AG04450 (cell line): ENCODE measurements around the gene UGGT1. TPM values are rescaled to one million over a fixed set of nuclear protein-coding genes. Genes with fewer than 3 reads are reported as not detected.

ENCODE experiments used
- CTCF ChIA-PET: fragments of 300-600, 350-600 bp; formaldehyde crosslinking; extraction: SDS; loops from one replicate; lab custom pipeline; 2022; ENCODE audit warnings: antibody characterized with exemption, inconsistent platforms; lab: Charles Lee
- POLR2A ChIA-PET: fragments of 350-600 bp; formaldehyde crosslinking; extraction: SDS; loops from one replicate; lab custom pipeline; 2021; ENCODE audit warnings: antibody characterized with exemption, inconsistent platforms; lab: Yijun Ruan, JAX
- DNase-seq: peaks from one replicate; pipeline ENCODE4 v3.0.0-alpha.2; 2011; ENCODE audit warnings: low read depth, low spot score
- H3K27ac ChIP-seq: one replicate; pipeline ENCODE4 v1.5.1; 2012; ENCODE audit warnings: low read depth, low read length, control low read depth
- H3K27me3 ChIP-seq: one replicate; pipeline ENCODE4 v1.6.0; 2012; ENCODE audit warnings: low read length; ENCODE audit not compliant: control insufficient read depth, insufficient read depth
- H3K4me3 ChIP-seq: 2 replicates; pipeline ENCODE4 v1.5.1; 2011; ENCODE audit warnings: mild to moderate bottlenecking, low read depth, low read length, control low read depth
- H3K9me3 ChIP-seq: 2 replicates; pipeline ENCODE4 v1.5.1; 2012; ENCODE audit warnings: low read length; ENCODE audit not compliant: control insufficient read depth, insufficient read depth
- CTCF ChIP-seq: IDR thresholded peaks from 2 replicates; pipeline ENCODE4 v1.5.1; 2011; ENCODE audit warnings: low read depth, low read length, control low read depth, inconsistent platforms
- polyA plus RNA-seq: library from polyadenylated mRNA; depleted of rRNA; stranded (reverse); fragments of >200 nt; gene quantifications from 2 replicates; pipeline ENCODE4 v1.2.3, GENCODE V29; 2011

The UGGT1 gene
- polyA plus RNA-seq, 1 experiment = 61.4 TPM

GRCh38 chr2:128054104-128054885, 36.7 kb upstream of the UGGT1 start:
- DNase-seq = no peak
- ChIA-PET POLR2A (interaction anchor here (0.6 kb wide), 1 partner anchor 9 kb away, joined by 3 read pairs; no protein-coding TSS in a partner anchor), CTCF (interaction anchor here (1.8 kb wide), 1 partner anchor 9 kb away, joined by 4 read pairs; no protein-coding TSS in a partner anchor)
- Histone ChIP-seq H3K27ac (no peak overlapping the region), H3K27me3 (peaks cover 11% of the 10 kb centered on the region), H3K4me3 (no peak overlapping the region), H3K9me3 (no peaks in the 10 kb centered on the region)
- TF ChIP-seq CTCF = no peak

DNA sequence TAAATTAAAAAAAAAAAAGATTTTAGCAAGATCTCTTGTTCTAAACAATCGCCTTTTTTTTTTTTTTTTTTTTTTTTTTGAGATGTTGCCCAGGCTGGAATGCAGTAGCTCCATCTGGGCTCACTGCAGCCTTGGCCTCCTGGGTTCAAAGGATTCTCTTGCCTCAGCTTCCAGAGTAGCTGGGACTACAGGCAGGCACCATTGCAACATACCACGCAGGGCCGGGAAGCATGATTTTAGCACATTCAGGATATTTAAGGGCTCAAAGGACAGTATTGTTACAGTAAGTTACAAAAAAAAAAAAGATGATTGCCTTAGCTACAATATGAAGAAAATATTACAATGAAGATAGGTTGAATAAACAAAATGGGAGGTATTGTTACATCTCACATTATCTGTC, 33.7 kb upstream of the UGGT1 start:
- Histone ChIP-seq H3K9me3 (no peaks in the 10 kb centered on the region), H3K4me3 (no peak overlapping the region), H3K27ac (no peak overlapping the region), H3K27me3 (peaks cover 6% of the 10 kb centered on the region)
- TF ChIP-seq CTCF = no peak
- no peak for DNase-seq
- CTCF ChIA-PET = no interaction called here
- POLR2A ChIA-PET = no interaction called here

GRCh38 chr2:128058114-128058513, 32.9 kb upstream of the UGGT1 start:
- no peak for DNase-seq
- ChIA-PET CTCF (no interaction called here), POLR2A (no interaction called here)
- Histone ChIP-seq H3K4me3 (no peak overlapping the region), H3K27me3 (peaks cover 4% of the 10 kb centered on the region), H3K9me3 (no peaks in the 10 kb centered on the region), H3K27ac (no peak overlapping the region)
- TF ChIP-seq CTCF = no peak

DNA sequence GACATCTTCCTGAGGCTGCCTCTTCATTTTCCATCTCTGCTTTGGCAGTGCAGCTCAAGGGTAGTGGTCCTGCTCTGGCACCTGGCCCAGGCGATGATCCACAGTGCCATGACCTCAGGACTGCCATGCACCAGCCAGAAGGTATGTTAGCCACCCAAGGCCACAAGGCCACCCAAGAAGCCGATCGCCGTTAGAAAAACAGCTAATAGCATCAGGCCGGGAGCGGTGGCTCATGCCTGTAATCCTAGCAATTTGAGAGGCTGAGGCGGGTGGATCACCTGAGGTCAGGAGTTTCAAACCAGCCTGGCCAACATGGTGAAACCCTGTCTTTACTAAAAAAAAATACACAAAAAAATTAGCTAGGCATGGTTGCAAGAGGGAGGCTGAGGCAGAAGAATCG, 28.4 kb upstream of the UGGT1 start:
- Histone ChIP-seq H3K27me3 (no peaks in the 10 kb centered on the region), H3K27ac (no peak overlapping the region), H3K9me3 (no peaks in the 10 kb centered on the region), H3K4me3 (no peak overlapping the region)
- no peak for DNase-seq
- CTCF ChIA-PET = interaction anchor here (0.6 to 2.6 kb wide), 6 partner anchors 11 to 1861 kb away, joined by 3 to 14 read pairs (median 6); no protein-coding TSS in a partner anchor
- no peak for TF ChIP-seq CTCF
- POLR2A ChIA-PET = no interaction called here

- no peak overlapping the region for H3K27ac ChIP-seq
- no peaks in the 10 kb centered on the region for H3K27me3 ChIP-seq
- ChIA-PET POLR2A (interaction anchor here (1.3 kb wide), 1 partner anchor 27 kb away, joined by 3 read pairs; the partner anchor contains the start of gene UGGT1), CTCF (interaction anchor here (0.6 to 2.6 kb wide), 12 partner anchors 8 to 1786 kb away, joined by 3 to 14 read pairs (median 4); no protein-coding TSS in a partner anchor)
- no peak for TF ChIP-seq CTCF
- no peaks in the 10 kb centered on the region for H3K9me3 ChIP-seq
- no peak overlapping the region for H3K4me3 ChIP-seq
- no peak for DNase-seq
These were observed 26.6 kb upstream of the UGGT1 start for GRCh38 chr2:128064353-128064752.
